GM18520 (cell line): Measurements from ENCODE around the gene RBMS1.
A peak's percentile ranks its signal among the peaks of the same experiment; 100 is the strongest.
"Not testable (repeated sequence)": the region's sequence is repeated elsewhere in the genome, so short reads cannot be mapped to it uniquely, and the experiment has no call there.

Experiments used
- ATAC-seq: cut with Tn5 transposase; IDR thresholded peaks from one replicate; pipeline ENCODE4 v1.9.1; 2021; ENCODE audit not compliant: unreplicated experiment

Gene RBMS1

GRCh38 chr2:160434254-160434948, 59.2 kb downstream of the RBMS1 start:
- ATAC-seq = no peak

DNA sequence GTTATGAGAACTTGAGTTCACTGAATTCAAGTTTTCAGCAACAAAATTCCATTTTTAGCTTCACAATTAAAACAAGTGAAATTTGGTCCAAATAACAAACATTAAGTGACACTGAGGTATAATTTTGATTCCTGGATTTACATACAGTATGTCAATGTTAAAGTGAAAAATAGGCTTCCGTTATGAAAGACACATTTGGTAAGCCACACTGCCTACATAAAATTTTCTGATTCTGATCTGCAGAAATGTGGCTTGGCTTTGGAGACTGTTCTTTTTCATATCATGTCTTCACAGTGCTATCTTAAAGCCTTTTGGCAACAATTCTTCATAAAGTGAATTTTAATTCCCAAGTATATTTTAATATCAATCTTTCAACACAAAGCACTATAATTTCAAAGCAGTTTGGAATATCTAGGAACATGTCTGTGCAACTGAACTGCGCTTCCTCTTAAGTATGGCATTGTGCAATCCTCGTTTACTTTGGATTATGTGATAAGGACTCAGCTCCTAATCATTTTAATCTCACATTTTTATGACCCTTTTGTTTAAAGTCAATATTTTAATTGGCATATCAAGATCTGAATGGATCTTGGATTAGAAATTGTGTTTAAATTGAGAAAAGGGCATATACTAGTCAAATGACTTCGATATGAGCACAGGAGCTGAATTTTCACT, 60.0 kb downstream of the RBMS1 start:
- no peak for ATAC-seq

DNA sequence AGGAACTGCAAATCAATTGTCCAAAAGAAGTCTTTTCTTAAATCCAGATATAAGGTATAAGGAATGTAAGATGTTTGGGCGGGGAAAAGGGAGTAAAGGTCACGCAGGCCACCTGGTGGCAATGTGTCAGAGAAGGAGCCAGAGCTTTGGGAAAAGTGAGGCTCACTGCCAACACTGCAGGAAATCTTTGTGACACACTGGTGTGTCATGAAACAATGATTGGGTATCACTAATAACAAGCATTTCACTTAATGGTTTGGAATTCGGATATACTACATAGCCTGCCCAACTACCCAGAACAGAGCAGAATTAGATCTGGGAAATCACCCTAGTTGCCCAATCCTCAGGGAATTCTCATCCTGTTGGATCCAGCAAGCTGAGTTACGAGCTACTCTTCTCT, 61.0 kb downstream of the RBMS1 start:
- no peak for ATAC-seq

DNA sequence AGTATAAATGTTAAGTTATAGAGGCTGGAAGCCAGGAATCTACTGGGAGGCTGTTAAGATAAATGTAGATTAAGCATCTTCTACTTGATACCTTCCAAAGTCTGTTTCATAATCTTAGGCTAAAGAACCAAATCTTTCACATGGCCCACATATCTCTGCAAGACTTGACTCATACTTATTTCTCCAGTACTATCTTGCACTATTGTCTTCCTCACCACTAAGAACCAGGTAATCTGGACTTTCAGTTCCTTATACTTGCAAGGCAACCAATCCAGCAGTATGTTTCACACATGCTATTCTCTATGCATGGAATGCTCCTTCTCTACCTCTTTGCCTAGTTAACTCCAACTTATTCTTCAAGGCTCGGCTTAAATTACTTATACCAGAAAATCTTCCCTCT, 62.2 kb downstream of the RBMS1 start:
- peak; percentile 44 for ATAC-seq

DNA sequence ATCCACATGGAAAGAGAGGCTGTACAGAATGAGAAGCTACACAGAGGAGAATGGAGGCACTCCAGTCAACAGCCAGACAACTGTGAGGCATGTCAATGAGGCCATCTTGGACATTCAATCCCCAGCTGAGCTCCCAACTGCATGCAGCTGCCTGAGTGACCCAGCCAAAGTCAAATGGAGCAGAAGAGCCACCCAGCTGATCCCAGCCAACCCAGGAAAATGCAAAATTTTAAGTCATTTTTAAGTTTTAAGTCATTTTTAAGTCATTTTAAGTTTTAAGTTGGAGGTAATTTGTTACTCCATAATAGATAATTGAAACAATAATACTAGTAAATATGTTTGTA, 63.6 kb downstream of the RBMS1 start:
- ATAC-seq = no peak

GRCh38 chr2:160429248-160430000, 64.2 kb downstream of the RBMS1 start:
- ATAC-seq = no peak

DNA sequence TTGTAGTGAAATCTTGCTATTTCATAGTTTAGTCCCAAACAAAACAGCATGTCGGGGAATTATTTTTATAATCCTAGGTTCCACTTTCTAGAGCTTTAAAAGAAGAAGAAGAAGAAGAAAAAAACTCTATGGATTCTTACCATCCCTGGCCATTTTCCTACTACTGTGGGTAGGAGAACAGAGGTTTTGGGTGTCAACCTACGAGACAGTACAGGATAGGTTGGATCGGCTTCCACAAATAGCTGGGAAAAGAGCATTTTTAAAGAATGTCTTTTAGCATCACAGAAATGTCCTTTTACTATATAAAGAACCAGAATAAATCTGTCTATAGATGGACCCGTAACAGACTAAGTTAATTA, 65.2 kb downstream of the RBMS1 start:
- ATAC-seq = no peak

GRCh38 chr2:160427629-160428404, 65.8 kb downstream of the RBMS1 start:
- peak; percentile 39 for ATAC-seq

DNA sequence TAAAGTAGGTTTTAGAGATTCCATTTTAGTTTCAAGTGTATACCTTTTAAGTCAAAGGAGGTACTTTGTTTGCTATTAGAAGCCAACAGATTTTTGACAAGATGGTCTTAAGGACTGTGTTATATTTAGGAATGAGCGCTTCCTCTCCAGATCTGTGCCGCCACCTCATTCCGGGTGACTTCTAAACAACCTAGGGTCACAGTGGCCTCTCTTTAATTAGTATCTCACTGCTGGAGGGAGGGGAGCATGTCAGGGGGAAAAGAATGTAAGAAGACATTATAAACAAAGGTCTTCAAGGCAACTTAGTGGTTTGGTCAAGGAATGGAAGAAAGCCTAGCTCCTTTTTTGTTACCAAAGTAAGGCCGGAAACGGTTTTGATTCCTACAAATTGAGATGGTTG, 67.0 kb downstream of the RBMS1 start:
- no peak for ATAC-seq

DNA sequence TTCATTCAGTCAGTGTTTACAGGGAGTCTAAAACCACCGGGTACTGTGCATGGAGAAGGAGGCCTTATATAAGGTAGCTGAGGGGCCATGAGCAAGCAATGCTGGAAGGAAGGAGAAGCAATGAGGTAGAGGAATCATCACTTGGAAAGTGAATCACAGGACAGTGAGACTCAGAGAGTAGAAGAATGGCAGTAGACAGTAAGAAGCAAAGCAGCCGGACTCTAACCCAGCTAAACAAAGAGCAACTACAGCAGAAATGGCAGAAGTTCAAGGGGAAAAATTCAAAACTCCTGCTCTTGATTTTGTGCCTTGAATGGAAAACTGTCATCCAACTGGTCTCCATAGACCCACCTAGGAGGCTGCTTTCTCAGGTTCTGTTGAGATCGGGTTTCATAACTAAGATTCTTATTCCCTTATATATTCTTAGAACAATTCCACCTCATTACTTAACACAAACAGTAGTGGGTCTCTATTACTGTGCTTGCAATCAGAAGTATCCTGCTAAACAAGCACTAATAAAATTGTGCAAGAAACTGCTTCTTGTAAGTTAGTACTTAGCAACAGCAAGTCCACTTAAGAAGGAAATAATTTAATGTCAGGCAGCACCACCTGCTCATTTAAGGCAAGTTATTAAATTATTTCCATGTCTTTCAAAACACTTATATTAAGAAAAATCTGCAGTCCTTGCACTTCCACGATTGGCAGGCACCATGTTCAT, 68.0 kb downstream of the RBMS1 start:
- no peak for ATAC-seq

- no peak for ATAC-seq
These were observed 70.5 kb downstream of the RBMS1 start for GRCh38 chr2:160423126-160423525.

- not testable (repeated sequence) for ATAC-seq
These were observed 71.7 kb downstream of the RBMS1 start for GRCh38 chr2:160421646-160422501.

GRCh38 chr2:160420711-160421110, 72.9 kb downstream of the RBMS1 start:
- ATAC-seq = no peak

DNA sequence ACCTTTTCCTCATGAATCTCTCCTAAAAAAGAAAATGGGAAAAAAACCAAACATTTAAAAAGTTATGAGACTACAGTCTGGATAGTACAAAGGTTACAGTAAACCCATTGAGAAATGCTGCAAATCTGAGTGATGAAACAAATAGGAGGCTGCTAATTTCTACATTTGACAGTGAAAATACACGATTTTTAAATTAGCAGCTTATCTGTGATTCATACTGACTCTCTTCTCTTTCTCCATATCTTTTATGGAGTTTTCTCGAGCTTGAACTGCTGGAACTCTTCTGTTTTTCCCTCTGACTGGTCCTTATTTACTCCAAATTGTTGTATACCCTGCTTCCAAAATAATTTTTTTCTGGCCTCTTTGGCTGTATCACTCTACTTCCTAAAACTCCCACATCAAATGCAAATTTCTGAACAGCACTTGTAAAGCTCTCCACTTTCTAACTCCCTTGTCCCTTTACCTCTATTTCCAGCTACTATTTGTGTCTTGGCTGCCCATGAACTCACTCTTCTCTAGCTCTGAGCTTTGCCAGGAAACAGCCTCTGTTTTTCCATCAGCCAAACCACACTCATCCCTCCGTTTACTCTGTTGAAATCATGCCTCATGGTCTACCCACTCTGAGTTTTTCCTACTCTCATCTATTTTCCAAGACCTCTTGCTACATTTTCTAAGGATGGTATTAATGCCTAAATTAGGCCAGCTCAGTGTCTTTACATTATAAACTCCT, 73.7 kb downstream of the RBMS1 start:
- no peak for ATAC-seq

DNA sequence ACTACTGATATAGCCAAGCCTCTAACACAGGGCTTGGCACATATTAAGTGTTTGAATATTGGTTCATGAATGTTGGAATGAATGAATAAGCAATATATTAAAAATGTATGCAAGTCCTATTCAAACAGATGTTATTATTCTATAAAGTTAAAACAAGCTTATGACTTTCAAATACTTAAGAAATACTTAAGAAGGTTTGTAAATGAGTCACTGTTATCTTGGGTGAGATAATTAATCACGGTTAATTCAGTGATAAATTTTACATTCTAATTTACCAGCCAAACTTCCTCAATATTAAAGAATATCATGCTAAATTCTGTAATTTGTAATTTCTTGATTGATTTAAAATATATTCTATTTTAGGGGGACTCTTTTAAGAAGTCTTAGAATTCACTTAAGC, 74.8 kb downstream of the RBMS1 start:
- no peak for ATAC-seq

DNA sequence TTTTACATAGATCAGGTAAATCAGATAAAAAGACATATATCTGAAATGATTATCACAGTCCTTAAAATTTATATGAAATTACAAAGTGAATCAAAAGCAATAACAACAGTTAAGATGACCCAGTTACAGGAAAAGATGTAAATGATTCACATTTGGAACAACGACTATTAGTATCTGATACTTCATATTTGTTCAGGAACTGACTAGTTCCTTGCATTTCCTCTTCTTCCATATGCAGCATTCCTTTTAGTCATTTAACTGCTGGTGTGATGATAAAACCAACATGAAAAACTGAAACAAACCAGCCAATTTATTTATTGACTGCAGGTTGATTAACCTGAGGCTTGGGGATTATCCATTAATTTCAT, 75.2 kb downstream of the RBMS1 start:
- ATAC-seq = no peak

DNA sequence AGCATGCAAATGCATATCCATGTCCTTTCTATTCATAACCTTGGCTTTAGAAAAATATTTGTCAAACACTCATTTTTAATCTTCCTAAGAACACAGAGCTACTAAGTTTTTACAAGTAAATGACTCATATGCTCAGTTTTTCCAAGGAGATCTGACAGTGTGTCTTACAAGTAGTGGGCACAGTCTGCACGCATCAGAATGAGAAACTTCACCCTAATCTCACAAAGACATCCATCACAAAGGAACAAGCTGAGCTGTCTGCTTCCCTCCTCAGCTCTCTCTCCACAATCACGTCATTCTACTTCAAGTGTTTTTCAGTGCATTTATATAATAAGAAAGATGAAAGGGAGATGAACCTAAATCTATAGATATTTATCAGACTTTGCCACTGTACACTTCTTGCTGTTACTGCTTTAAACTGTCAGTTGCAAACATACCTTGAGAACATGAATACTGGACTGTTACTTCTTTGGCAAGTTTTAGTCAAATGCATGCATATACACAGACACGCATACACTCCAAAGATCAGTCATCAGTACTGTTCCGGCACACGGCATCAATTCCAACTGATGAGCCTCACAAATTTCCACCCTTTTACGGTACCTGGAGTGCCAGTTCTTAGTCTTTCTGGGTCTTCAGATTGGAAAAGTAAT, 75.7 kb downstream of the RBMS1 start:
- ATAC-seq = no peak

DNA sequence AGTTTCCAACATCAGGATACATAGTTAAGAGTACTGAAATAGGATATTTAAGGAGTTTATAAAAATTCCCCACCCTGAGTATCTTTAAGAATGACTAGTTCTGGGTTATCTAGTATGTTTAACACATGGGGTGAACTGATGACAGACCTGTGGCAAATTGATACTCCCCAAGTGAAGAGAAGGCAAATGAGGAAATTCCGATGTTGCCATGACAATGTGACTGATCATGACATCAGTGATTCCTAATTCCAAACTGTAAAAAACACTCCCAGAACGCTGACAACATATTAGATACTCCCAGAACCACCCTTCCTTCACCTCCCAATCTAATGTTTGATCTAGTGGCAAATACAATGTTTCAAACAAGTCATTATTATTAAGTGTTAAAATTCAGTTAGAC, 77.6 kb downstream of the RBMS1 start:
- no peak for ATAC-seq

DNA sequence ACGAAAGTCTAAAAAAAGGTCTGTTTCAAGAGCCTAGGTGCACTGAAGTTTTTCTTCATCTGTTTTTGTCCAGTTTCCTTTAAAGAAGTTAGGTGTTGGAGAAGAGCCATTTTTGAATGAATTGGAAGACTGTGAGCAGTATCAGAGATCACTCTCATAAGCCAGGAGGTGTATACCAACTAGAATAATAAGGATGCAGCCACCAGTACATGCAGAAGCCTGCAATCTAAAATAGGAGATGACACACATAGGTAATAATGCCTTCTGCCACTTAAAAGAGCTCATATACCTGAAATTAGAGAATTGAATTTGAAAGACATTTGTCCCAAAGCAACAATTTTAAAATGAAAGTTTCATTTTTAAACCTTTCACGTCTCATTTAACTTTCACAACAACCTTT, 81.7 kb downstream of the RBMS1 start:
- ATAC-seq = no peak
